ENCODE data around the gene PRB4.
"Not testable (repeated sequence)": the region's sequence is repeated elsewhere in the genome, so short reads cannot be mapped to it uniquely, and the experiment has no call there.

PRB4 gene

DNA sequence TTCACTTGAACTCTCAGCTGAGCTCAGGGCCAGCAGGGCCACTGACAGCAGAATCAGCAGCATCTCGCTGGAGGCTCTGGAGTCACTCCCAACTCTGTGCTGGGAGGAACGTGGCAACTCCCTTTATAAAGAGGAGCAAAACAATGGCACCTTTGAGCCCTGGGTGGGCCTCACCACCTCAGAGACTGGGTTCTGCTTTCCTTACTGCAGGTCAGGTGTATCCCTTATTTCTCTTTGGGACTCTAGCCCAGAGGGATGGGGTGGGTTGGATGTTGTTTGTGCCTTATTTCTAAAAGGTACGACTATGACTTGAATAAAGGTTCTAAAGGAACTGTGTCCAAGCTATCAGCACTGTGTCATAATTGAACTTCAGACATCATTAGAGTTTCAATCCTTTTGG, at the start of gene PRB4:
PRB4 (minus strand) TSS at position 101 of the 400 bp plus-strand sequence; CDS start at position 63, 38 bp downstream.
- DNase-seq: no peak

DNA sequence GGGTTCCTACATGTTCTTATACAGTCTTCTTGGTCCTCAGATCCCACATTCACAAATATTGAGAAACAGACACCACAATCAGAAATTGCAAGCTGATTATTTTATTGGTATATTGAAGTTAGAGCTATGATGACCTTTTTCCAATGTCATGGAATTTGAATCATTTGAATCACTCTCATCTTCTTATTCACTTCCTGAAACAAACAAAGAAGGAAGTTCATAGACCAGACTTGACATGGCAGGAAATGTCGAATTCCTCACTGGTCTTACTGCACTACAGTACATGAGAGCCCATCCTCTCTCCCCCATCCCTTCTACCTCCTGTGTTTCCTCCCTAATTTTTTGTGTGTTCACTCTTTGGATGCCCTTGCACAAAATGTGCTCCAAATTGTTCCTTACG, 41.5 kb upstream of the PRB4 start:
- not testable (repeated sequence) for DNase-seq

DNA sequence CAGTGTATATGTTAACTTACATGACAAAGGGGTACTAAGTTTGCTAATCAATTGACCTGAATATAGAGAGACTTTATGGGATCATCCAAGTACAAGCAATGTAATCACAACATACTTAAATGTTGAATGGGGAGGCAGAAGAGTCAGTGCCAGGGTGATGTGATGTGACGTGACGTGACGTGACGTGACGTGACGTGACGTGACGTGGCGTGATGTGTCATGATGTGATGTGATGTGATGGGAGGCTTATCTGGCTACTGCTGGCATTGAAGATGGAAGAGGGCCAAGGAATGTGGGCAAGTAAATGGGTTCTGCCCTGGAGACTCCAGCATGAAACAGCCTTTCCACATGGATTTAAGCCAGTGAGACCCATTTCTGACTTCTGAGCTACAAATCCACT, 38.2 kb upstream of the PRB4 start:
- no peak for DNase-seq

DNA sequence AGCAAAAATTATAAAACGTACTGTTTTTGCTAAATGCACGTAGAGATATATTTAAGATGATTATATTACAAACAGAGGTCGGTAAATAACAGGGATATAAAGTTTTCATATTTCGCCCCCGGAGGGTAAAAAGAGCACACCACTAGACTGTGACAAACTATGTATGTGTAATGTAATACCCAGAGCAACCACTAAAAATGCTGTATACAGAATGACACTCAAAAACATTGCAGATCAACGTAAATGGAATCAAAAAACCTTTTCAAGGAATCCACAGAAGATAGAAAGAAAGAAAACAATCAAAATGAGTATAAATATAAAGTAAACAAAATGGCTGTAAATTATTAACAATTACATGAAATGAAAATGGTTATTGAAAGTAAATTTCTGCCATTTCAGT, 37.6 kb upstream of the PRB4 start:
- DNase-seq: no peak

GRCh38 chr12:11344500-11344899, 34.3 kb upstream of the PRB4 start:
- no peak for DNase-seq

- no peak for DNase-seq
Observed at GRCh38 chr12:11324426-11324825, 14.2 kb upstream of the PRB4 start.

DNA sequence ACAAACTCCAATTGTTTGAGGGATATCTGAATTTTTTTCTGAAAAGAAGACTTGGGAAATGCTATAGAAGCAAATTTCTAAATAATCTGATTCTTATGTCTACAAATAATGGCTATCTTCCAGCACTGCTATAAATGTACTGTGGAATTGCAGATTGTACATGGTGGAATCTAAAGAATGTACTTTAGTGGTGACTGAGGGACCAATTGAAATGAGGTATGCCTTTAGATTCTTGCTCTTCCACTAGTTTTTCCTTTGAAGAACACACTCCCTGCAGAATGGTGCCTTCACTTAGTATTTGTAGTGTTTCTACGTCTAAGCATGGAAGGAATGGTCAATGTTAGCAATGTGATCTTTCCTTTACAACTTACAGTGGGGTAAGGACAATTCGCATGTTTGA, 11.7 kb upstream of the PRB4 start:
- DNase-seq: no peak

- no peak for DNase-seq
Observed at GRCh38 chr12:11307143-11307542, 3.1 kb downstream of the PRB4 start.

GRCh38 chr12:11273449-11273848, 36.8 kb downstream of the PRB4 start:
- no peak for DNase-seq

DNA sequence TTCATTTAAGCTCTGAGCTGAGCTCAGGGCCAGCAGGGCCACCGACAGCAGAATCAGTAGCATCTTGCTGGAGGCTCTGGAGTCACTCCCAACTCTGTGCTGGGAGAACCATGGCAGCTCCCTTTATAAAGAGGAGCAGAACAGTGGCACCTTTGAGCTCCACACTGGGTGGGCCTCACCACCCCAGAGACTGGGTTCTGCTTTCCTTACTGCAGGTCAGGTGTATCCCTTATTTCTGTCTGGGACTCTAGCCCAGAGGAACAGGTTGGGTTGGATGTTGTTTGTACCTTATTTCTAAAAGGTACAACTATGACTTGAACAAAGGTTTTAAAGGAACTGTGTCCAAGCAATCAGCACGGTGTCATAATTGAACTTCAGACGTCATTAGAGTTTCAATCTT, 40.6 kb downstream of the PRB4 start, which contains the start of gene PRB3:
PRB3 (minus strand) TSS at position 101 of the 400 bp plus-strand sequence; CDS start at position 63, 38 bp downstream.
- no peak for DNase-seq

GRCh38 chr12:11264501-11264900, 45.7 kb downstream of the PRB4 start:
- DNase-seq: no peak
